PC-9 (cell line): ENCODE data around the gene MSANTD1.

ENCODE experiments used
- EZH2 ChIP-seq: fragments of 200-600 bp; sonication (generic); IDR thresholded peaks from 2 replicates; pipeline ENCODE4 v1.8.0; 2017; ENCODE audit warnings: antibody characterized with exemption, low read depth
- TF ChIP-seq, protein P1 (sequence below): fragments of 200-600 bp; sonication (generic); conservative IDR thresholded peaks from 2 replicates; pipeline ENCODE4 v1.6.1; 2017; ENCODE audit warnings: mixed run types, antibody characterized with exemption, mild to moderate bottlenecking, moderate library complexity

DNA sequence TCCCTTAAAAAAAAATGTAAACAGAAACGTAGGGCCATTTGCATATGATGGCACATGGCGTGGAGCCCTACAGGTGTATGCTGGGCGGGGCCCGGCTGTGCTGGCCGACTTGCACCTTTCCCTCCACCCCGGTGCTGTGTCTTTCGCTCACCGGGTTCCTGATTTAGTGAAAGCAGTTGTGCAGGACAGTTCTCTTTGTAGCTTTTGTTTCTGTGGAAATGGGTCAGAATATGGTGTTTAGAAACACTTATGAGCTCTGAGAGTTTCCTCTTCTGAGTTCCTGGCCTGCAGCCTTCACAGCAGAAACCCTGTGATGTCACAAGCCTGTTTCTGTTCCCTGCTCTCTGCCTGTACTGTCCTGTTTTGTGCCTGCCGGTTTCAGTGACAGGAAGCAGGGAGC, 22.5 kb upstream of the MSANTD1 start:
- TF ChIP-seq EZH2 = no peak
- TF ChIP-seq, protein P1, sequence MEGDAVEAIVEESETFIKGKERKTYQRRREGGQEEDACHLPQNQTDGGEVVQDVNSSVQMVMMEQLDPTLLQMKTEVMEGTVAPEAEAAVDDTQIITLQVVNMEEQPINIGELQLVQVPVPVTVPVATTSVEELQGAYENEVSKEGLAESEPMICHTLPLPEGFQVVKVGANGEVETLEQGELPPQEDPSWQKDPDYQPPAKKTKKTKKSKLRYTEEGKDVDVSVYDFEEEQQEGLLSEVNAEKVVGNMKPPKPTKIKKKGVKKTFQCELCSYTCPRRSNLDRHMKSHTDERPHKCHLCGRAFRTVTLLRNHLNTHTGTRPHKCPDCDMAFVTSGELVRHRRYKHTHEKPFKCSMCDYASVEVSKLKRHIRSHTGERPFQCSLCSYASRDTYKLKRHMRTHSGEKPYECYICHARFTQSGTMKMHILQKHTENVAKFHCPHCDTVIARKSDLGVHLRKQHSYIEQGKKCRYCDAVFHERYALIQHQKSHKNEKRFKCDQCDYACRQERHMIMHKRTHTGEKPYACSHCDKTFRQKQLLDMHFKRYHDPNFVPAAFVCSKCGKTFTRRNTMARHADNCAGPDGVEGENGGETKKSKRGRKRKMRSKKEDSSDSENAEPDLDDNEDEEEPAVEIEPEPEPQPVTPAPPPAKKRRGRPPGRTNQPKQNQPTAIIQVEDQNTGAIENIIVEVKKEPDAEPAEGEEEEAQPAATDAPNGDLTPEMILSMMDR = no peak
